Central memory CD8-positive, alpha-beta T cell (primary cell): ENCODE measurements around the gene KLHL35.

Experiments
- ATAC-seq: fragments of 150-1000 bp; cut with Tn5 transposase; replicated peaks from 2 replicates; pipeline ENCODE4 v1.10.0; 2022; ENCODE audit warnings: mild to moderate bottlenecking, moderate FRiP score, moderate number of reproducible peaks; ENCODE audit not compliant: poor library complexity, severe bottlenecking; ENCODE audit errors: extremely low read depth
- DNase-seq, 2 donors: peaks; one replicate each; pipeline ENCODE4 v3.0.0; 2021; ENCODE audit warnings: low spot score in 2 of 2
- H3K27ac Mint-ChIP-seq: one replicate; pipeline ENCODE4 v1.8.0; 2022; ENCODE audit warnings: low read depth, mild to moderate bottlenecking, moderate library complexity, mixed read lengths
- H3K27me3 Mint-ChIP-seq: one replicate; pipeline ENCODE4 v1.8.0; 2022; ENCODE audit warnings: mixed read lengths
- H3K36me3 Mint-ChIP-seq: one replicate; pipeline ENCODE4 v1.8.0; 2022; ENCODE audit warnings: mild to moderate bottlenecking, moderate library complexity, mixed read lengths; ENCODE audit not compliant: insufficient read depth
- H3K4me1 Mint-ChIP-seq: one replicate; pipeline ENCODE4 v1.8.0; 2022; ENCODE audit warnings: mixed read lengths
- H3K4me3 Mint-ChIP-seq: one replicate; pipeline ENCODE4 v1.8.0; 2022; ENCODE audit warnings: mild to moderate bottlenecking, moderate library complexity, mixed read lengths
- H3K9me3 Mint-ChIP-seq: one replicate; pipeline ENCODE4 v1.8.0; 2022; ENCODE audit warnings: mixed read lengths

The KLHL35 gene

DNA sequence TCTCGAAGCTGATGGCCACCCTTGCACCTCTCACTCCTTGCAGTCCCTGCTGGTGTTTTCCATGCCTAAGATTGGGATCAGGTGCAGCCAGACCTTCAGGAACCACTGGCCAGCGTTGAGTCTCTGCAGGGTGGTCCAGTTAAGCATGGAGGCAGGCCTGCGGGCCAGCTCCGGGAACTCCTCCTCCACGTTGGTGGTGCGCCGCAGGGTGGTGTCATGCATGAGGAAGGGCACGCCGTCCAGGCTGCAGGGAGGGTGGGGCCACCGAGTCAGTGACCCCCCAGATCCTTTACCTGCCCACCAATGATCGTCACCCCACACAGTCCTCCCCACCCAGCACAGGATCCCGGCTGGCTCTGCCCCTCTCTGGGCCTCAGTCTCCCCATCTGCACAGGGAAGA lies 10.0 kb upstream of the KLHL35 start:
- H3K9me3 Mint-ChIP-seq, result no peaks in the 10 kb centered on the region
- peaks cover 1% of the 10 kb centered on the region for H3K36me3 Mint-ChIP-seq
- no peaks in the 10 kb centered on the region for H3K27me3 Mint-ChIP-seq
- ATAC-seq, result no peak
- no peak overlapping the region for H3K4me3 Mint-ChIP-seq
- H3K4me1 Mint-ChIP-seq, result peaks cover 5% of the 10 kb centered on the region
- no peak overlapping the region for H3K27ac Mint-ChIP-seq
- DNase-seq, result no peak

DNA sequence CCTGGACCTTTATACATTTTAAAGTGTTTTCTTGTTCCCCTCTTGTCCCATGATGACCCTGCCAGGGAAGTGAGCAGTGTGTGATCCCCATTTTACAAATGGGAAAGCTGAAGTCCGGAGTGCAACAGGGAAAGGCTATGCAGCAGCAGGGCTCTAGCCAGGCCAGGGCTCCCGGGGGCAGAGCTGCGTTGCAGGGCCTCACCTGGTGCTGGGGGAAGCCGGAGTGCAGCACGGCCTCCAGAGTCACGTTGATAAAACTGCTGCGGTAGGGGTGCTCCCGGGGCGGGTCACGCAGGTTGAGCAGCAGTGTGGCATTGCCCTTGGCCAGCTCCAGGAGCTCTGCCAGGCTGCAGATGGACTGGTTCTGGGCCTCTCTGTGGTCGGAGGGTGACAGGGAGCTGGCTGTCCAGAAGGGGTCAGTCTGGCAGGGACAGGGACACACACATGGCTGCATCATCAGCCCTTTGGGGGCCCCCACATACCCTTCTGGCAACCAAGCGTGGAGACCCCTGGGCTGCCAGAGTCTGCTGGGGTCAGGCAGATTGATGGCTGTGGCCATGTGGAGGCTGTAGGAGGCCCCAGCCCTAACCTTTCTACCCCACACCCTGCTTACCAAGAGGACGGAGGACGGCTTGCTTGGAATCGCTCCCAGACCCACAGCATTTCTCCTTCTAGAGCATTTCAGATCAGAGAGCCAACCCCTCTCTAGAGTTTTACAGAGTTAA lies 9.3 kb upstream of the KLHL35 start:
- peaks cover 5% of the 10 kb centered on the region for H3K4me1 Mint-ChIP-seq
- H3K36me3 Mint-ChIP-seq, result peaks cover 1% of the 10 kb centered on the region
- H3K4me3 Mint-ChIP-seq, result no peak overlapping the region
- ATAC-seq (no peak), DNase-seq (no peak)
- H3K27ac Mint-ChIP-seq, result no peak overlapping the region
- no peaks in the 10 kb centered on the region for H3K27me3 Mint-ChIP-seq
- no peaks in the 10 kb centered on the region for H3K9me3 Mint-ChIP-seq

DNA sequence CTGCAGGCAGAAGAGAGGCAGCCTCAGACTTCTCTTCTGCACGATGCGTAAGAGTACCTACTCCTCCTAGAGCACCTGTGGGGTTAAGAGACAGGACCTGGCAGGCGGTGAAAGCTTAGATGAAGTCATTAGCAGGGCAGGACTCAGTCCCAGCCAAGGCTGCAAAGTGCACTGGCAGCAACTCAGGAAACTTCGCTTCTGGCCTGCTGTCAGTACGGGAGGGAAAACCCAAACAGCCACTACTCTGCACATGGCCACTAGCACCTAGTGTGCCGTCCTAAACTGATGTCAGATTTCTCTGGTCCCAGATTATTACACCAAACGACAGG lies 8.8 kb upstream of the KLHL35 start:
- Mint-ChIP-seq H3K27me3 (no peaks in the 10 kb centered on the region), H3K27ac (no peak overlapping the region), H3K9me3 (no peaks in the 10 kb centered on the region), H3K4me3 (no peak overlapping the region), H3K4me1 (peaks cover 5% of the 10 kb centered on the region), H3K36me3 (peaks cover 1% of the 10 kb centered on the region)
- ATAC-seq (no peak), DNase-seq (no peak)

DNA sequence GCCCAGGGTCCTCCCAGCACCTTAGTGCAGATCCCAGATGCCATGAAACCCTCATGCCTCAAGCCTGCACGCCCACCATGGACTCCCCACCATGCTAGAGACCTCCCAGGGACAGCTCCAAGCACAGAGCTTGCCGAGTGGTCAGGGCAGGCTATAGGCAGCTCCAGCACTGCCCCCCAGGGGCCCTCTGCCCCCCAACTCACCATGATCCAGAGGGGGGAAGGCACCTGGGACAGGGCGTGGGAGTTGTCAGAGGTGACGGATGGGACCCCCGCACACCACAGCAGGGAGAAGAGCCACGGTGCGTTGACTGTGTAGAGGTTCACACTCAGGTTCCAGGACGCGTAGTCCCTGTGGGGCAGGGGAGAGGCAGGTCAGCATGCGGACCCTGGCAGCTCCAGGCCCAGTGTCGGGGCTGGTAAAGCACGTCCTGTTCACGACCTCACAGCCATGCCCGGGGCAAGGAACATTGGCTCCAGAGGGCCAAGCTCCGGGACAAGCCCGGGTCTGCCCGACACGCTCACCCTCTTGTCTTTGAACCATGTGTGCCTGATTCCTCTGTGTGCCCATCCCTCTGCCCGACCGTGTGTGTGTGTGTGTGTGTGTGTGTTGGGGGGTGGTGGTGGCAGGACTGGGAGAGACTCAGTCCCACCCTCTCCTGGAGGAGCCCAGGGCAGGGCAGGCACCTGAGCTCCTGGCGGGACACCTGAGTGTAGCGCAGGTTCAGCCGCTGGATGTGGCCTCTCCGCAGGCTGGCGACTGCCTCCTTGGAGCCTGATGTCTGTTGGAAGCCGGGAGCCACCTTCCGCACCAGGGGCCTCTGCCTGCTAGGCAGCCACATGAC lies 8.2 kb upstream of the KLHL35 start:
- no peak for DNase-seq
- Mint-ChIP-seq H3K36me3 (peaks cover 1% of the 10 kb centered on the region), H3K4me1 (peaks cover 5% of the 10 kb centered on the region), H3K4me3 (no peak overlapping the region), H3K27me3 (no peaks in the 10 kb centered on the region), H3K9me3 (no peaks in the 10 kb centered on the region), H3K27ac (no peak overlapping the region)
- ATAC-seq, result no peak

DNA sequence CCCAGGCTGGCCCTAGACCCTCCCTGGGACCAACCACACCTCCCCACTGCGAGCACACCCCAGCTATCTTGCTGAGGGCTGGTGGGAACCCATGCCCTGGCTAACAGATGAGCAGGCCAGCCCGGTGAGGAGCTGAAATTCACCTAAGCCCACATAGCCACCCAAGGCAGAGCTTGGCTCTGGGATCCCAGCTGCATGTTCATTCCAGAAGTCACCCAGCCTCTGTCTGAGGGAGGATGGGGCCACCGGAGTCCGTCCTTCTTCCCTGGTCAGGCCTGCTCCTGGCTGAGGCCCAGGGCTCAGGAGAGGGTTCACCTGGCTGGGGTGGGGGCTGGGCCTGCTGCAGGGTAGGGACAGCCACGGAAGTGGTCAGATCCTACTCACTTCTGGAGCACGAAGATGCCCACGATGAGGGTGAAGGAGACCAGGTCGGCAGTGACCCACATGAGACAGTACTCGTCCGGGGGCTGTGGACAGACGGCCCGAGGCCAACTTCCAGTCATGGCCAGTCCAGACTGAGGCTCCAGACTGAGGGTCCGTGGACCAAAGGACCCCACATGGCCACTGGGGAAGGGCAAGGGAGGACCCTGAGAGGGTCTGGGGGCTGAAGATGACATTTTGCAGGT lies 6.6 kb upstream of the KLHL35 start:
- H3K4me1 Mint-ChIP-seq, result no peaks in the 10 kb centered on the region

DNA sequence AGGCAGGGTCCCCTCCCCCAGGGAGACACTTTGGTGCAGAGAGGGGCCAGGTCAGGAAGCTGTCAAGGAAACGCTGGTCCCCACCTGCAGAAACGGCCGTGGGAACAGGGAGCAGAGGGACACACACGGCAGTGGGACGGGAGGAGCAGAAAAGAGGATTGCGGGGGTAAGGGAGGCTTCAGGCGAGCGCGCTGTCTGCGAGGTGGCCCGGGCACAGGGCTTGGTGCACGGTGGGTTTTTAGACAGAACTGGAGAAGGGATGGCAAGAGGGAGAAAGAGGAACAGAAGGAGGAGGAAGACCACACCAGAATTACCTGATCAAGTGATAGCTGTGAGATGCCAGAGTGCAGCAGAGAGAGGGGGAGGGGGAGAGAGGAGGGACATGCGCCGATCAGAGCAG lies 6.0 kb upstream of the KLHL35 start:
- Mint-ChIP-seq H3K27ac (no peak overlapping the region), H3K4me1 (no peaks in the 10 kb centered on the region), H3K4me3 (no peak overlapping the region), H3K9me3 (no peaks in the 10 kb centered on the region), H3K36me3 (peaks cover 1% of the 10 kb centered on the region), H3K27me3 (peaks cover 2% of the 10 kb centered on the region)
- DNase-seq (no peak), ATAC-seq (no peak)

More for the DNA sequence above, 6.6 kb upstream of the KLHL35 start:
- ATAC-seq, result no peak
- peaks cover 1% of the 10 kb centered on the region for H3K36me3 Mint-ChIP-seq
- no peaks in the 10 kb centered on the region for H3K27me3 Mint-ChIP-seq
- no peaks in the 10 kb centered on the region for H3K9me3 Mint-ChIP-seq
- no peak for DNase-seq
- no peak overlapping the region for H3K4me3 Mint-ChIP-seq
- H3K27ac Mint-ChIP-seq, result no peak overlapping the region

DNA sequence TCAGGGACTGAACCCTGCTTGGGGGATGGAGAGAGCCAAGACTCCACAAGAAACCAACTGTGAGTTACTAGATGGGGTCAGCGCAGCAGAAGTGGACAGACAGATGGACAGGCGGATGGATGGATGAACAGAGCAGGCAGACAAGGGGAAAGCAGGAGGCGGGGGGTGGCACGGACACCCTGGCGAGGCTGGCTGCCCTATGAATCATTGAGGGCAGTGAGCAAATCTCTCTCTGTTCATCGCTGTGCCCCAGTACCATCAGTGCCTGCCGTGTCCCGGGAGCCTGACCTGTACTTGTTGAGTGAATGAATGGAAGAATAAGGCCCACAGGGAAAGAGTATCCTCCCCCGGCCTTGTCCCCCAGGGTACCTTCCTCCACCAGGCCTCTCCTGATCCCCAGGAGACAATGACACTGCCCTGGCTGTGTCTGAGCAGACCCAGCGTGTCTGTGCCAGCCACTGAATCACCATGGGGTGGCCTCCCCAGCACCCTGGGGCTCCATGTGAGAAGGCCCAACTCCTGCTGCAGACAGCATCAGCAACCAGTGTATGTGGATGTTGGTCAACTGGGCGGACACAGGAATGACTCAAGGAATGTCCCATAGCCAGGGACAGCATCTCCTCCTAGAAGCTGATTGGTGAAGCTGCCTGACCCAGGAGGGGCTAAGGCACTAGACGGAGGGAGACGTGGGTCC lies 5.1 kb upstream of the KLHL35 start:
- Mint-ChIP-seq H3K4me1 (no peaks in the 10 kb centered on the region), H3K36me3 (peaks cover 4% of the 10 kb centered on the region), H3K9me3 (no peaks in the 10 kb centered on the region), H3K27me3 (peaks cover 11% of the 10 kb centered on the region), H3K27ac (no peak overlapping the region), H3K4me3 (no peak overlapping the region)
- ATAC-seq, result no peak
- no peak for DNase-seq

DNA sequence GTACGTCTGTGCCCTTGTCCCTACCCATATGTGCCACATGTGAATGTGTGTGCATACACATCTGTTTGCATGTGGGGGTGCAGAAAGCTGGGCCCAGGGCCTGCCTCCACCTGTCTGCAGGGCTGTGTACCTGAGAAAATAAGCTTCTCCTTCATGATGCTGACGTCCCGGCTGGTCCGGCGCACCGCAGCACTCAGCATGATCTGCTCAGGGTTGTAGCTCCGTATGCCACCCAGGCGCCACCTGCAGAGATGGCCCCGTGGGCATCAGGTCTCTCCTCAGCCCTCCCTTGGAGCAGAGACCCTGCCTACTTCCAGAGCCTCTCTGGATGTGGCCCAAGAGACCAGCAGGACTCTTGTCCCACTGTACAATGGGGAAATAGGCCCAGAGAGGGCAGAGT lies 3.8 kb upstream of the KLHL35 start:
- no peaks in the 10 kb centered on the region for H3K9me3 Mint-ChIP-seq
- peaks cover 24% of the 10 kb centered on the region for H3K27me3 Mint-ChIP-seq
- DNase-seq (no peak), ATAC-seq (no peak)
- no peaks in the 10 kb centered on the region for H3K4me1 Mint-ChIP-seq
- no peak overlapping the region for H3K4me3 Mint-ChIP-seq
- H3K36me3 Mint-ChIP-seq, result peaks cover 4% of the 10 kb centered on the region
- H3K27ac Mint-ChIP-seq, result no peak overlapping the region

DNA sequence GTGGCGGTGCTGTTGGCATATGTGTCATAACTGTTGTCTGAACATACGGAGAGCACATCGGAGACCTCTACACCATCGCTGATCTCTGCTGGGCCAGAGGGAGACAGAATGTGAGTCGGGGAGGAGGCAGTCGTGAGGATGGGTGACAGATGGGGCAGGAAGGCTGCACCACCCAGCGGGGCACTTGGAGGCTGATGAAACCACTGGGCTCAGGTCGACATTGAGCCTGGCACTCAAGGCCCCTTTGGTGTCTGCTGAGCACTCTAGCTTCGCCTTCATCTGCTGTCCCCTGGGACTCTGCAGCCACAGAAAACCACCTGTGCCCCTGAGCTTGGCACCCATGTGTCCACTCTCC lies 2.5 kb upstream of the KLHL35 start:
- H3K4me3 Mint-ChIP-seq, result no peak overlapping the region
- DNase-seq (no peak), ATAC-seq (no peak)
- H3K9me3 Mint-ChIP-seq, result no peaks in the 10 kb centered on the region
- peaks cover 4% of the 10 kb centered on the region for H3K36me3 Mint-ChIP-seq
- H3K27ac Mint-ChIP-seq, result no peak overlapping the region
- H3K27me3 Mint-ChIP-seq, result peaks cover 36% of the 10 kb centered on the region
- H3K4me1 Mint-ChIP-seq, result peaks cover 8% of the 10 kb centered on the region

DNA sequence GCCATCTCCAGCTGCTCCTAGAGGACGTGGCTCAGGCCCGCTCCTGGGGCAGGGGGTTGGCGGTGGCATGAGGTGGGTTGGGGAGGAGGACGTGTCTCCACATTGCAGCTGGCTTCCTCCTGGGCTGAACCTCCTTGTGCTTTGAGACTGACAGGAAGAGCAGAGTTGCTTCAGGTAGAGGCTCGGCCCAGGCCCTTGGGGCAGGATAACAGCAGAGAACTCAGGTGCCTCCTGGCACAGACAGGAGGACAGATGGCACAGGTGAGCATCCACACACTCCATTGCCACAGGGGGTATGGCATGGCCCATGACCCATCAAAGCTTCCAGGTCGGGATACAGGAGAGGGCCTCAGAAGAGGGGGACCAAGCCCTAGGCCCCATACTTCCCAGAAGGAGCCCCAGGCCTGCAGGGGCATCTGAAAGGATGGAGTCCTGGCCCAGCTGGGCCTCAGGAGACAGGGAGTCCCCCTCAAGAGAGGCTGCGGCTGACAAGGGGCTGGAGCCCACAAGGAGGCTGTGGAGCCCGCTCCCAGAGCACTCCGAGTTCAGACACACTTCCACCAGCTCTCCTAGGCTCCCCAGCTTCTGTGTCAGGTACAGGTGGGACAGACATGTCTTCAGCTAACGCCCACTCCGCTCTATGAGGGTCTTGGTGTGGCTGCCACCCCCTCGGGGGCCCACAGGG lies 2.0 kb upstream of the KLHL35 start:
- ATAC-seq, result no peak
- Mint-ChIP-seq H3K27me3 (peaks cover 40% of the 10 kb centered on the region), H3K4me3 (no peak overlapping the region), H3K4me1 (peaks cover 10% of the 10 kb centered on the region), H3K36me3 (peaks cover 4% of the 10 kb centered on the region), H3K27ac (no peak overlapping the region), H3K9me3 (no peaks in the 10 kb centered on the region)
- no peak for DNase-seq

DNA sequence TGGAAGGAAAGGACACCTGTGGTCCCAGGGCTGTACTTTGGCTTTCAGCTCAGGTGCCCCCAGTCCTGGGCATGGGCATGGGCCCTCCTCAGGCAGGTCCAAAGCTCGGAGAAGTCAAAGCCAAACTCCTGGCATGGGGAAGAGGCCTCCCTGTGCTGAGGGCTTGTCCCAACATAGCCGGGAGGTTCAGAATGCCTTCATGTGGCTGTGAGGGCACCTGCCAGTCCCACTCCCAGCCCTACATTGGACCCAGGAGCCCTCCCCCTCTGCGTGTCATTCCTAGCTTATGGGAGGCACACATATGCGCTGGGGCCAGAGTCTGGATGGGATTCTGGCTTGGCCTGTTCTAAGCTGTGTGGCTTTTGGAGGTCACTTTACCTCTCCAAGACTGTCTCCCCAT lies 1.0 kb upstream of the KLHL35 start:
- Mint-ChIP-seq H3K4me1 (peaks cover 16% of the 10 kb centered on the region), H3K27ac (no peak overlapping the region), H3K9me3 (no peaks in the 10 kb centered on the region), H3K4me3 (no peak overlapping the region), H3K36me3 (peaks cover 8% of the 10 kb centered on the region), H3K27me3 (peaks cover 45% of the 10 kb centered on the region)
- DNase-seq, result no peak
- no peak for ATAC-seq

DNA sequence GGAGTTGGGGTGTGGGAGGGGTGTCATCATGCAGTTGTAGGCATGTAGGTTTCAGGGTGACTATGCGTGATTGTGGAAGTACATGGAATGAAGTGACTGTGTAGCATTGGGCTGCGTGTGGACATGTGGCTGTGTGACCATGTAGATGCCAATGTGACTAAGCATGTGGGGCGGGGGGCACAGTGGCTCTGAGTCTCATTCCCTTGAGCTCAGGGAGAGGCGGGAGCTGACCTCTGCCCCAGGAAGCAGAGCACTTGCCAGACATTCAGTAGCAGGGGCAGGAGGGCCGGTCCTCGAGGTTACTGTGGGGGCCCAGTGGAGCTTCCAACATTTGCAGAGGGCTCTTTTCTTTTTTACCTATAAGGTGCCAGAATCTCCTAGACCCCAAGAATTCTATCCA lies 440 bp upstream of the KLHL35 start:
- ATAC-seq (no peak), DNase-seq (no peak)
- H3K4me3 Mint-ChIP-seq, result no peak overlapping the region
- H3K27me3 Mint-ChIP-seq, result peaks cover 51% of the 10 kb centered on the region
- peaks cover 9% of the 10 kb centered on the region for H3K36me3 Mint-ChIP-seq
- peaks cover 22% of the 10 kb centered on the region for H3K4me1 Mint-ChIP-seq
- H3K9me3 Mint-ChIP-seq, result no peaks in the 10 kb centered on the region
- H3K27ac Mint-ChIP-seq, result no peak overlapping the region
